Gastroesophageal sphincter (tissue), 4 donors: Measurements from ENCODE around the gene RSRC1. TPM values are rescaled to one million over a fixed set of nuclear protein-coding genes. Genes with fewer than 3 reads are reported as not detected.

ENCODE experiments used
- ATAC-seq: fragments of 150-250 bp; one replicate; pipeline ENCODE4 v1.9.1; 2016; ENCODE audit warnings: mild to moderate bottlenecking, moderate library complexity
- H3K27ac ChIP-seq, 4 donors: fragments of 200-600 bp; sonication (generic) in 3 of 4; 1 replicate in 3 of 4; 2 replicates in 1 of 4; pipeline ENCODE4 v1.5.1; 2016 to 2019
- H3K27me3 ChIP-seq: fragments of 200-600 bp; sonication (generic); one replicate; pipeline ENCODE4 v1.5.1; 2019
- H3K36me3 ChIP-seq, 2 donors: fragments of 200-600 bp; sonication (generic); one replicate each; pipeline ENCODE4 v1.5.1; 2019; ENCODE audit warnings: control low read depth in 1 of 2
- H3K4me1 ChIP-seq, 3 donors: fragments of 200-600 bp; sonication (generic); 1 replicate in 2 of 3; 2 replicates in 1 of 3; pipeline ENCODE4 v1.5.1; 2016 to 2019; ENCODE audit warnings: control low read depth in 2 of 3
- H3K4me3 ChIP-seq, 2 donors: fragments of 200-600 bp; sonication (generic); one replicate each; pipeline ENCODE4 v1.5.1; 2019; ENCODE audit warnings: mild to moderate bottlenecking in 1 of 2, moderate library complexity in 1 of 2
- H3K9me3 ChIP-seq, 3 donors: fragments of 200-600 bp; sonication (generic); one replicate each; pipeline ENCODE4 v1.5.1; 2017 to 2019; ENCODE audit warnings: control low read depth in 2 of 3
- EP300 ChIP-seq: sonication (generic); formaldehyde crosslinking; IDR thresholded peaks from one replicate; pipeline ENCODE4 v1.6.1; 2017; ENCODE audit warnings: antibody characterized with exemption, mild to moderate bottlenecking
- POLR2A ChIP-seq, 2 donors: fragments of 450-650 bp; IDR thresholded peaks; one replicate each; pipeline ENCODE4 v1.6.1; 2017; ENCODE audit warnings: antibody characterized with exemption in 2 of 2, mild to moderate bottlenecking in 2 of 2, moderate library complexity in 1 of 2
- POLR2AphosphoS5 ChIP-seq: sonication (generic); formaldehyde crosslinking; IDR thresholded peaks from one replicate; pipeline ENCODE4 v1.6.1; 2017; ENCODE audit warnings: antibody characterized with exemption
- WGBS, 2 donors: methylation state at CpG; one replicate each; pipeline ENCODE4 v1.1.5; 2018; ENCODE audit warnings: low coverage in 1 of 2; 5-methylcytosine and 5-hydroxymethylcytosine counted together
- total RNA-seq, 4 donors: library from RNA; depleted of rRNA; stranded (reverse); fragments of >200 nt; gene quantifications; one replicate each; pipeline ENCODE4 v1.1.0, GENCODE V29; 2016
- TF ChIP-seq, protein P1 (sequence below), 4 experiments: fragments of 200-600 bp in 2 of 4; fragments of 450-650 bp in 2 of 4; sonication (generic) in 1 of 4; IDR thresholded peaks; one replicate each; pipeline ENCODE4 v1.5.1; 2017 to 2019; ENCODE audit warnings: antibody characterized with exemption in 4 of 4, mild to moderate bottlenecking in 2 of 4, moderate library complexity in 2 of 4

Gene RSRC1
- total RNA-seq, 4 donors from 2014 or later, result 40.6 to 66.0 (median 43.9) TPM

DNA sequence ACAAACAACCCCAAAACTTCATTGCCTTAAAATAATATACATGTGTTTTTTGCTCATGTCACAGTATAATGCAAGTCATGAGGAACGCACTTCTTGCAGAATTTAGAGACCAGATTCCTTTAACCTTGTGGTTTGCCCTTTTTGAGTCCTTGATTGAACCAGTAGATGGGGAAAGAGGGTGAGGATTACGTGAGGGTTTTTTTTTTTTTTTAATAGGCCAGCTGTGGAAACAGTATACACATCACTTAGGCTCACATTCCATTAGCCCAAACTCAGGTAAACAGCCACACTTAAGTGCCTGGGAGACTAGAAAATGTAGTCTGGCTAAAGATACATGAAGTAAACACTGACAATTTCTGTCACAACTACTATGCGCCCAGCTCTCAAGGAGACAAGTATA lies 346.2 kb downstream of the RSRC1 start:
- Histone ChIP-seq H3K4me1 (no peaks in the 10 kb centered on the region), H3K27ac (no peak overlapping the region), H3K27me3 (no peaks in the 10 kb centered on the region), H3K4me3 (no peak overlapping the region), H3K36me3 (no peaks in the 10 kb centered on the region), H3K9me3 (no peaks in the 10 kb centered on the region)
- WGBS, 2 donors, result 78 to 92% methylated on average over 2 to 3 of the region's 3 CpGs
- no peak for ATAC-seq
- no peak for TF ChIP-seq POLR2A (IDR thresholded peaks at IDR 0.05)
- no peak for TF ChIP-seq EP300
- TF ChIP-seq POLR2AphosphoS5, result no peak
- TF ChIP-seq, protein P1, sequence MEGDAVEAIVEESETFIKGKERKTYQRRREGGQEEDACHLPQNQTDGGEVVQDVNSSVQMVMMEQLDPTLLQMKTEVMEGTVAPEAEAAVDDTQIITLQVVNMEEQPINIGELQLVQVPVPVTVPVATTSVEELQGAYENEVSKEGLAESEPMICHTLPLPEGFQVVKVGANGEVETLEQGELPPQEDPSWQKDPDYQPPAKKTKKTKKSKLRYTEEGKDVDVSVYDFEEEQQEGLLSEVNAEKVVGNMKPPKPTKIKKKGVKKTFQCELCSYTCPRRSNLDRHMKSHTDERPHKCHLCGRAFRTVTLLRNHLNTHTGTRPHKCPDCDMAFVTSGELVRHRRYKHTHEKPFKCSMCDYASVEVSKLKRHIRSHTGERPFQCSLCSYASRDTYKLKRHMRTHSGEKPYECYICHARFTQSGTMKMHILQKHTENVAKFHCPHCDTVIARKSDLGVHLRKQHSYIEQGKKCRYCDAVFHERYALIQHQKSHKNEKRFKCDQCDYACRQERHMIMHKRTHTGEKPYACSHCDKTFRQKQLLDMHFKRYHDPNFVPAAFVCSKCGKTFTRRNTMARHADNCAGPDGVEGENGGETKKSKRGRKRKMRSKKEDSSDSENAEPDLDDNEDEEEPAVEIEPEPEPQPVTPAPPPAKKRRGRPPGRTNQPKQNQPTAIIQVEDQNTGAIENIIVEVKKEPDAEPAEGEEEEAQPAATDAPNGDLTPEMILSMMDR (IDR thresholded peaks at IDR 0.05), result no peak

DNA sequence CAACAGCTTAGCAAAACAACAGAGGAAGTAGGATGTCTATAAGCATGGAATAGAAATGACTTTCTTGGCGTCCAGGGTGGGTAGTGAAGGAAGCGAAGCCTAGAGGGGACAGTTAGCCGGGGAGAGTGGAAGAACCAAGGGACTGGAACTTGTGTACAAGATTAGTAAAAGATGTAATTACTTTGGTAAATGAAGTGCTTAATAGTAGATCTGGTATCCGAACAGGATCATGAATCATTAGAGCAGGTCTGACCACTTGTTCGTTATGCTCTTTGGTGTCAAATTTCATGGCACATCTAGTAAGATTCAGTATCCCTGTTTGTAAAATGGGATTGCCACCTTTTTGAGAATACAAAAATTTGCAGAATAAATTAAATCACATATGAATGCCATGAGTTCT lies 348.6 kb downstream of the RSRC1 start:
- Histone ChIP-seq H3K36me3 (no peaks in the 10 kb centered on the region), H3K4me3 (no peak overlapping the region), H3K27me3 (no peaks in the 10 kb centered on the region), H3K4me1 (no peaks in the 10 kb centered on the region), H3K27ac (no peak overlapping the region), H3K9me3 (no peaks in the 10 kb centered on the region)
- 84 to 87% methylated on average over 4 to 5 of the region's 5 CpGs for WGBS, 2 donors
- TF ChIP-seq POLR2A (IDR thresholded peaks at IDR 0.05) (no peak), EP300 (no peak), POLR2AphosphoS5 (no peak)
- TF ChIP-seq, protein P1 (IDR thresholded peaks at IDR 0.05), result no peak
- ATAC-seq, result no peak

DNA sequence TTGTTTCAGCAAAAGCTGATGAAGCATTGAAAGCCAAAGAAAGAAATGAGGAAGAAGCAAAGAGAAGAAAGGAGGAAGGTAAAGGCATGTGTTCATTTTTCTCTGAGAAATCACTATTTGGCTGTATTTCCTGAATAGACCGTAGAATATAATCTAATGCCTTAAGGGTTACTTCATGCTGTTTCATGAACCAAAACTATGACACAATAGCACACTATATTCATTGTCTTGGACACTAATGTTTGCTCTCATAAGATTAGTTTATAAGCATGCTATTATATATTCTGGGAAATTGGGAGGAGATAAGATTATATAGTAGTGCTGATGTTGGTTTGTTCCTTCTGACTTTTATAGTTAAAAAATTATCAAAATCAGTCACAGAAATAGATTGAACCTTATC lies 351.0 kb downstream of the RSRC1 start:
- ATAC-seq, result no peak
- H3K36me3 ChIP-seq, result no peaks in the 10 kb centered on the region
- H3K27me3 ChIP-seq, result no peaks in the 10 kb centered on the region
- H3K9me3 ChIP-seq, result no peaks in the 10 kb centered on the region
- TF ChIP-seq, protein P1 (IDR thresholded peaks at IDR 0.05), result no peak
- no peak for TF ChIP-seq EP300
- no peak for TF ChIP-seq POLR2A (IDR thresholded peaks at IDR 0.05)
- TF ChIP-seq POLR2AphosphoS5, result no peak
- H3K27ac ChIP-seq, result no peak overlapping the region
- no peaks in the 10 kb centered on the region for H3K4me1 ChIP-seq
- 33 to 75% methylated on average over 1 of the region's 1 CpG for WGBS, 2 donors
- no peak overlapping the region for H3K4me3 ChIP-seq

DNA sequence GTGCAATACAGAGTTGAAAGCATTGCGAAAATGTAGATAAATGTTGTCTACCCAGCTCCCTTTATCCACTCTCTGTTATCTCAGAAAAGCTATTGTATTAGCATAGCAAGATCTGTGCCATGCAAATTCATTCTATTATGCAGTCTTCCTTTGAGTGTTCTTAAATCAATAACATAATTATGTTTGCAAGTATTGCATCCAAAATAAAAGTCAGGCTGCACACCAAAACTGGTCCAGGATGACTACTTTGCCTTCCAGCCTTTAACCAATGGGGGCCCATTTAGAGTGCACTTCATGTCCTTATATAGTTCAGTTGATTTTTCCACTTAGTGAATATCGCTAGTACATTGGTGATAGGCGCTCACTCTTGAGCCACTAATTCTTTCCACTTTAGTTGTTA lies 353.7 kb downstream of the RSRC1 start:
- Histone ChIP-seq H3K27ac (no peak overlapping the region), H3K36me3 (no peaks in the 10 kb centered on the region), H3K4me3 (no peak overlapping the region), H3K27me3 (no peaks in the 10 kb centered on the region), H3K9me3 (no peaks in the 10 kb centered on the region), H3K4me1 (no peaks in the 10 kb centered on the region)
- no peak for ATAC-seq
- TF ChIP-seq EP300, result no peak
- TF ChIP-seq, protein P1 (IDR thresholded peaks at IDR 0.05), result no peak
- no peak for TF ChIP-seq POLR2AphosphoS5
- no peak for TF ChIP-seq POLR2A (IDR thresholded peaks at IDR 0.05)
- 64 to 84% methylated on average over 3 of the region's 3 CpGs for WGBS, 2 donors

DNA sequence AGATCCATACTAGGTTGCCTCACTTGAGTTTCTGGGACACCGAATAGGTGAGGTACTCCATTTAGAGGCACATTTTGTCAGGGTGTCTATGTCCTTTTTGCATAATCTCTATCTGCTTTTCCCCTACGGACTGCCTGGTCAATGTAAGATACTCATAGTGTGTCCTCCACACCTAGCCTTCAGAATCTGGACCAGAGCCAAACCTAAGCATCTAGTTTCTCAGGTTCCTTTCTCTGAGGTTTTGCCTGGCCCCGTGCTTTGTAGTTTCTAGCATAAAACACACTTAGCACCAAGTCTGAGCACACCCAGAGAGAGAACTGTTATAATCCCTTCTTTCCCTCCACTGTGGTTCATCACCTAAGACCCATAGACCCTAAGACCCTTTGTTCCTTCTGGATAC lies 355.2 kb downstream of the RSRC1 start:
- no peaks in the 10 kb centered on the region for H3K9me3 ChIP-seq
- TF ChIP-seq POLR2A (IDR thresholded peaks at IDR 0.05) (no peak), EP300 (no peak), POLR2AphosphoS5 (no peak)
- TF ChIP-seq, protein P1 (IDR thresholded peaks at IDR 0.05), result no peak
- WGBS, 2 donors, result 91 to 100% methylated on average over 1 to 3 of the region's 3 CpGs
- no peaks in the 10 kb centered on the region for H3K27me3 ChIP-seq
- H3K27ac ChIP-seq, result no peak overlapping the region
- H3K36me3 ChIP-seq, result no peaks in the 10 kb centered on the region
- no peak for ATAC-seq
- H3K4me1 ChIP-seq, result no peaks in the 10 kb centered on the region
- no peak overlapping the region for H3K4me3 ChIP-seq
